ENCODE data around the gene RBM38. TPM values are rescaled to one million over a fixed set of nuclear protein-coding genes. Genes with fewer than 3 reads are reported as not detected.

The RBM38 gene
- total and polyA plus RNA-seq, 2 of the 13 experiments (the other 11 are each of a cell fraction or from before 2014, with no cell fraction given): 24.2 to 34.2 TPM

- no peak for TF ChIP-seq ZNF879 (CRISPR knock-in tag; IDR thresholded peaks at IDR 0.05)
- TF ChIP-seq ZNF446 (CRISPR knock-in tag; IDR thresholded peaks at IDR 0.05): 0 out of 2 replicates have a peak, but pooled peaks have one; percentile 25
- TF ChIP-seq NFYB (CRISPR knock-in tag; IDR thresholded peaks at IDR 0.05): peak; percentile 92
- TF ChIP-seq REPIN1 (CRISPR knock-in tag; IDR thresholded peaks at IDR 0.05; ENCODE audit: borderline replicate concordance, low read depth): no peak
- TF ChIP-seq PPARG (CRISPR knock-in tag; conservative IDR thresholded peaks at IDR 0.05): no peak
- peak; percentile 22; the same call in 1 of the 2 replicates for TF ChIP-seq BHLHE40 (IDR thresholded peaks at IDR 0.05; ENCODE audit: low read length)
- no peak for TF ChIP-seq BRF2 (CRISPR knock-in tag; IDR thresholded peaks at IDR 0.05)
- TF ChIP-seq ZNF724P (CRISPR knock-in tag; IDR thresholded peaks at IDR 0.05; ENCODE audit: borderline replicate concordance): no peak
- no peak for TF ChIP-seq HES4 (CRISPR knock-in tag; IDR thresholded peaks at IDR 0.05; ENCODE audit: borderline replicate concordance)
- no peak for TF ChIP-seq ZC3H4 (CRISPR knock-in tag; IDR thresholded peaks at IDR 0.05; ENCODE audit: borderline replicate concordance)
- peak; percentile 48 for TF ChIP-seq PHF21A (CRISPR knock-in tag; IDR thresholded peaks at IDR 0.05)
- TF ChIP-seq HMG20A (CRISPR knock-in tag; IDR thresholded peaks at IDR 0.05; ENCODE audit: borderline replicate concordance): no peak
- no peak for TF ChIP-seq NR2F1 (CRISPR knock-in tag; IDR thresholded peaks at IDR 0.05)
- no peak for TF ChIP-seq RARA (CRISPR knock-in tag; IDR thresholded peaks at IDR 0.05)
- no peak for TF ChIP-seq NFATC3 (CRISPR knock-in tag; IDR thresholded peaks at IDR 0.05)
- no peak for TF ChIP-seq PRDM4 (CRISPR knock-in tag; IDR thresholded peaks at IDR 0.05; ENCODE audit: borderline replicate concordance)
- 0 out of 2 replicates have a peak, but pooled peaks have one; percentile 6 for TF ChIP-seq SMC3 (IDR thresholded peaks at IDR 0.05; ENCODE audit: low read length)
- no peak for TF ChIP-seq ZNF557 (CRISPR knock-in tag; IDR thresholded peaks at IDR 0.05)
- TF ChIP-seq ZNF468 (CRISPR knock-in tag; IDR thresholded peaks at IDR 0.05): 0 out of 2 replicates have a peak, but pooled peaks have one; percentile 44
- TF ChIP-seq ZNF431 (CRISPR knock-in tag; IDR thresholded peaks at IDR 0.05; ENCODE audit: borderline replicate concordance, low read depth): no peak
- no peak for TF ChIP-seq NCOA2 (CRISPR knock-in tag; IDR thresholded peaks at IDR 0.05)
- TF ChIP-seq CREB1 (IDR thresholded peaks at IDR 0.05): peak; percentile 70
- 0 out of 2 replicates have a peak, but pooled peaks have one; percentile 23 for TF ChIP-seq CREB1 (CRISPR knock-in tag; IDR thresholded peaks at IDR 0.05)
- TF ChIP-seq RFX5 (IDR thresholded peaks at IDR 0.05; ENCODE audit: low read depth, low read length): peak; percentile 62
- no peak for TF ChIP-seq PAXIP1 (CRISPR knock-in tag; conservative IDR thresholded peaks at IDR 0.05)
- TF ChIP-seq ZFP37 (CRISPR knock-in tag; IDR thresholded peaks at IDR 0.05; ENCODE audit: borderline replicate concordance): 0 out of 2 replicates have a peak, but pooled peaks have one; percentile 10
Observed at GRCh38 chr20:57429580-57430200, 38.5 kb downstream of the RBM38 start (continued).
